Measurements from ENCODE around the gene ADRM1.

- TF ChIP-seq CTCF (IDR thresholded peaks at IDR 0.05) (no peak), EZH2 (IDR thresholded peaks at IDR 0.05) (no peak), EZH2phosphoT487 (IDR thresholded peaks at IDR 0.05) (no peak)
Observed at GRCh38 chr20:62287759-62288534, 14.8 kb upstream of the ADRM1 start.

All from neural progenitor cell (in vitro differentiated cells).